HepG2 (cell line): ENCODE measurements around the gene QSOX2. TPM values are rescaled to one million over a fixed set of nuclear protein-coding genes. Genes with fewer than 3 reads are reported as not detected.

ENCODE experiments used
- E2F2 ChIP-seq: sonication (generic); formaldehyde crosslinking; IDR thresholded peaks from 2 replicates; pipeline ENCODE4 v1.4.0; 2020; ENCODE audit warnings: missing genetic modification reagents, borderline replicate concordance
- KDM5B ChIP-seq: sonication (generic); formaldehyde crosslinking; IDR thresholded peaks from 2 replicates; pipeline ENCODE4 v1.4.0; 2020; ENCODE audit warnings: missing genetic modification reagents, mild to moderate bottlenecking, borderline replicate concordance
- MTA1 ChIP-seq: sonication (generic); formaldehyde crosslinking; IDR thresholded peaks from 2 replicates; pipeline ENCODE4 v1.4.0; 2020; ENCODE audit warnings: missing genetic modification reagents, mild to moderate bottlenecking, borderline replicate concordance
- NR3C1 ChIP-seq: sonication (generic); formaldehyde crosslinking; IDR thresholded peaks from 2 replicates; pipeline ENCODE4 v1.4.0; 2020; ENCODE audit warnings: missing genetic modification reagents
- RNF2 ChIP-seq: fragments of 450-650 bp; conservative IDR thresholded peaks from 2 replicates; pipeline ENCODE4 v1.6.1; 2016; ENCODE audit warnings: low read depth
- SMARCE1 ChIP-seq: fragments of 450-650 bp; IDR thresholded peaks from 2 replicates; pipeline ENCODE4 v1.6.1; 2017; ENCODE audit warnings: borderline replicate concordance
- SNAPC4 ChIP-seq: sonication (generic); formaldehyde crosslinking; IDR thresholded peaks from 2 replicates; pipeline ENCODE4 v1.4.0; 2020; ENCODE audit warnings: mild to moderate bottlenecking, missing genetic modification reagents
- SP4 ChIP-seq: sonication (generic); formaldehyde crosslinking; IDR thresholded peaks from 2 replicates; pipeline ENCODE4 v1.8.1; 2023; ENCODE audit warnings: mild to moderate bottlenecking, missing genetic modification reagents
- SRSF4 ChIP-seq: fragments of 200-400 bp; formaldehyde crosslinking; IDR thresholded peaks from one replicate; pipeline ENCODE4 v1.6.1; 2018; ENCODE audit warnings: mild to moderate bottlenecking, low read depth, low read length, moderate library complexity; ENCODE audit not compliant: poor library complexity, severe bottlenecking
- TEAD3 ChIP-seq: optimal IDR thresholded peaks from 2 replicates; pipeline ENCODE3; 2016; ENCODE audit warnings: borderline replicate concordance
- ZBTB3 ChIP-seq: sonication (generic); formaldehyde crosslinking; IDR thresholded peaks from 2 replicates; pipeline ENCODE4 v1.4.0; 2020; ENCODE audit warnings: low read depth, mild to moderate bottlenecking, moderate library complexity, missing genetic modification reagents, borderline replicate concordance
- ZKSCAN8 ChIP-seq: IDR thresholded peaks from 2 replicates; pipeline ENCODE4 v1.6.1; 2016; ENCODE audit warnings: borderline replicate concordance, missing genetic modification reagents, missing compliant biosample characterization
- ZNF10 ChIP-seq: sonication (generic); formaldehyde crosslinking; IDR thresholded peaks from 2 replicates; pipeline ENCODE4 v1.4.0; 2020; ENCODE audit warnings: mild to moderate bottlenecking, low read depth, missing genetic modification reagents, borderline replicate concordance
- ZNF446 ChIP-seq: sonication (generic); formaldehyde crosslinking; IDR thresholded peaks from 2 replicates; pipeline ENCODE4 v1.5.0; 2020; ENCODE audit warnings: mild to moderate bottlenecking, missing genetic modification reagents
- ZNF550 ChIP-seq: sonication (generic); formaldehyde crosslinking; IDR thresholded peaks from 2 replicates; pipeline ENCODE4 v1.4.0; 2020; ENCODE audit warnings: mild to moderate bottlenecking, missing genetic modification reagents, borderline replicate concordance
- ZNF567 ChIP-seq: sonication (generic); formaldehyde crosslinking; IDR thresholded peaks from 2 replicates; pipeline ENCODE4 v1.8.1; 2023; ENCODE audit warnings: mild to moderate bottlenecking, missing genetic modification reagents, borderline replicate concordance
- ZNF687 ChIP-seq: sonication (generic); formaldehyde crosslinking; IDR thresholded peaks from 2 replicates; pipeline ENCODE4 v1.5.1; 2020; ENCODE audit warnings: mild to moderate bottlenecking, missing genetic modification reagents, moderate library complexity
- ZNF746 ChIP-seq: sonication (generic); formaldehyde crosslinking; IDR thresholded peaks from 2 replicates; pipeline ENCODE4 v1.8.0; 2022; ENCODE audit warnings: mild to moderate bottlenecking, missing genetic modification reagents
- ZNF891 ChIP-seq: sonication (generic); formaldehyde crosslinking; IDR thresholded peaks from 2 replicates; pipeline ENCODE4 v1.5.0; 2020; ENCODE audit warnings: mild to moderate bottlenecking, missing genetic modification reagents
- polyA plus RNA-seq, 8 experiments: library from polyadenylated mRNA; depleted of rRNA in 3 of 8; stranded (reverse) in 7 of 8; unstranded in 1 of 8; fragments of >200 nt; fragmentation: Illumina TruSeq in 4 of 8; extraction: Trizol in 4 of 8; gene quantifications; 2 replicates each; pipeline versions ENCODE4 v1.2.1 to v1.2.3, GENCODE V29; 2011 to 2016; ENCODE audit warnings: low read depth in 4 of 8, missing spikeins in 1 of 8, mixed read lengths in 1 of 8; ENCODE audit not compliant: insufficient read depth in 1 of 8
- total RNA-seq, 5 experiments: library from RNA; depleted of rRNA; stranded (reverse); fragments of >200 nt; fragmentation: Illumina TruSeq; extraction: Trizol; gene quantifications; 2 replicates each; pipeline ENCODE4 v1.2.3, GENCODE V29; 2016; ENCODE audit warnings: low read depth in 1 of 5

Gene QSOX2
- total and polyA plus RNA-seq, 2 of the 13 experiments (the other 11 are each of a cell fraction or from before 2014, with no cell fraction given): 27.1 to 42.1 TPM

GRCh38 chr9:136267261-136268111, 21.9 kb upstream of the QSOX2 start (continued):
- TF ChIP-seq ZNF687 (CRISPR knock-in tag) (peak; percentile 57), ZNF746 (CRISPR knock-in tag) (no peak), SNAPC4 (no peak), ZKSCAN8 (CRISPR knock-in tag) (no peak), ZNF550 (CRISPR knock-in tag) (no peak), ZNF446 (CRISPR knock-in tag) (no peak), ZNF891 (CRISPR knock-in tag) (0 out of 2 replicates have a peak, but pooled peaks have one; percentile 31), MTA1 (CRISPR knock-in tag) (0 out of 2 replicates have a peak, but pooled peaks have one; percentile 21), SMARCE1 (no peak), ZBTB3 (CRISPR knock-in tag) (no peak), RNF2 (no peak), KDM5B (CRISPR knock-in tag) (peak; percentile 33; the same call in 1 of the 2 replicates), NR3C1 (CRISPR knock-in tag) (no peak), TEAD3 (CRISPR knock-in tag) (no peak), SRSF4 (no peak), E2F2 (no peak), ZNF10 (CRISPR knock-in tag) (no peak), ZNF567 (no peak), SP4 (peak; percentile 40; the same call in 1 of the 2 replicates)
